HCT116 (cell line): ENCODE data around the gene TUBA4B.

Source experiments
- CEBPB ChIP-seq: IDR thresholded peaks from 2 replicates; pipeline ENCODE4 v1.6.1; 2012; ENCODE audit warnings: low read depth
- CTCF ChIP-seq, 3 experiments: fragments of 200-600 bp in 1 of 3; sonication (generic) in 1 of 3; IDR thresholded peaks in 2 of 3; conservative IDR thresholded peaks in 1 of 3; 2 replicates each; pipeline ENCODE4 v1.5.1; 2012 to 2017; ENCODE audit warnings: low read depth in 2 of 3, low read length in 2 of 3, antibody characterized with exemption in 1 of 3, borderline replicate concordance in 1 of 3, control low read depth in 1 of 3, mild to moderate bottlenecking in 1 of 3, mixed read lengths in 1 of 3, mixed run types in 1 of 3, moderate library complexity in 1 of 3; ENCODE audit not compliant: insufficient read depth in 1 of 3
- EGR1 ChIP-seq: IDR thresholded peaks from 2 replicates; pipeline ENCODE4 v1.6.1; 2012; ENCODE audit warnings: low read depth
- ELF1 ChIP-seq: IDR thresholded peaks from 2 replicates; pipeline ENCODE4 v1.6.1; 2012; ENCODE audit warnings: low read depth, borderline replicate concordance
- EZH2 ChIP-seq: fragments of 200-600 bp; sonication (generic); IDR thresholded peaks from 2 replicates; pipeline ENCODE4 v1.6.1; 2017; ENCODE audit warnings: antibody characterized with exemption, mixed run types
- EZH2phosphoT487 ChIP-seq: fragments of 200-600 bp; IDR thresholded peaks from 2 replicates; pipeline ENCODE4 v1.6.1; 2018; ENCODE audit warnings: antibody characterized with exemption, borderline replicate concordance
- POLR2A ChIP-seq: IDR thresholded peaks from 2 replicates; pipeline ENCODE4 v1.7.0; 2011; ENCODE audit warnings: borderline replicate concordance; ENCODE audit not compliant: insufficient read depth, insufficient read length; ENCODE audit errors: extremely low read depth
- POLR2AphosphoS5 ChIP-seq: IDR thresholded peaks from 2 replicates; pipeline ENCODE4 v1.6.1; 2011; ENCODE audit warnings: mild to moderate bottlenecking, low read depth, low read length, moderate library complexity
- SIN3A ChIP-seq: IDR thresholded peaks from 2 replicates; pipeline ENCODE4 v1.6.1; 2012; ENCODE audit warnings: low read depth
- TCF7L2 ChIP-seq: IDR thresholded peaks from 2 replicates; pipeline ENCODE4 v1.7.0; 2011; ENCODE audit warnings: borderline replicate concordance, inconsistent platforms; ENCODE audit not compliant: insufficient read depth, insufficient read length; ENCODE audit errors: extremely low read depth
- ZNF274 ChIP-seq: fragments of 200-500 bp; sonication (Bioruptor generic); IDR thresholded peaks from 2 replicates; pipeline ENCODE4 v1.6.1; 2014; ENCODE audit warnings: mild to moderate bottlenecking, low read depth, low read length, inconsistent platforms
- TF ChIP-seq, protein P1 (sequence below): IDR thresholded peaks from 2 replicates; pipeline ENCODE4 v1.6.1; 2012

GRCh38 chr2:219218732-219219701 lies 34.0 kb upstream of the TUBA4B start, which contains the start of gene ABCB6:
- TF ChIP-seq CTCF (IDR thresholded peaks at IDR 0.05 in 2 of 3, conservative IDR thresholded peaks at IDR 0.05 in 1 of 3; ENCODE audit: borderline replicate concordance in 1 of 3, insufficient read depth in 1 of 3, low read depth in 2 of 3, low read length in 2 of 3) = no peak
- TF ChIP-seq, protein P1, sequence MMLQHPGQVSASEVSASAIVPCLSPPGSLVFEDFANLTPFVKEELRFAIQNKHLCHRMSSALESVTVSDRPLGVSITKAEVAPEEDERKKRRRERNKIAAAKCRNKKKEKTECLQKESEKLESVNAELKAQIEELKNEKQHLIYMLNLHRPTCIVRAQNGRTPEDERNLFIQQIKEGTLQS = no peak
- peak; percentile 73 for TF ChIP-seq POLR2AphosphoS5
- no peak for TF ChIP-seq EZH2
- no peak for TF ChIP-seq EZH2phosphoT487
- no peak for TF ChIP-seq POLR2A
- TF ChIP-seq EGR1 = no peak; the same call in 1 of the 2 replicates
- peak; percentile 80; the same call in 1 of the 2 replicates for TF ChIP-seq SIN3A
- TF ChIP-seq ELF1 = no peak
- TF ChIP-seq CEBPB = no peak
- TF ChIP-seq TCF7L2 = no peak
- TF ChIP-seq ZNF274 = no peak
